T-helper 1 cell treated with Interleukin-12 subunit alpha and Interleukin-12 subunit beta and Interleukin-4 antibody, amounts not matched to agents 30 μg/mL and 1 μg/mL, for 36 hours (primary cell): ENCODE measurements around the gene PAXX.

ENCODE experiments used
- H3K27ac Mint-ChIP-seq: one replicate; pipeline ENCODE4 v1.8.0; 2021; ENCODE audit warnings: mild to moderate bottlenecking, mixed read lengths
- H3K27me3 Mint-ChIP-seq: one replicate; pipeline ENCODE4 v1.8.0; 2021; ENCODE audit warnings: low read depth, mixed read lengths
- H3K36me3 Mint-ChIP-seq: one replicate; pipeline ENCODE4 v1.8.0; 2021; ENCODE audit warnings: low read depth, mixed read lengths
- H3K4me1 Mint-ChIP-seq: one replicate; pipeline ENCODE4 v1.8.0; 2021; ENCODE audit warnings: low read depth, mixed read lengths
- H3K4me3 Mint-ChIP-seq: one replicate; pipeline ENCODE4 v1.8.0; 2021; ENCODE audit warnings: mild to moderate bottlenecking, moderate library complexity, mixed read lengths
- H3K9me3 Mint-ChIP-seq: one replicate; pipeline ENCODE4 v1.8.0; 2021; ENCODE audit warnings: mixed read lengths

PAXX gene

DNA sequence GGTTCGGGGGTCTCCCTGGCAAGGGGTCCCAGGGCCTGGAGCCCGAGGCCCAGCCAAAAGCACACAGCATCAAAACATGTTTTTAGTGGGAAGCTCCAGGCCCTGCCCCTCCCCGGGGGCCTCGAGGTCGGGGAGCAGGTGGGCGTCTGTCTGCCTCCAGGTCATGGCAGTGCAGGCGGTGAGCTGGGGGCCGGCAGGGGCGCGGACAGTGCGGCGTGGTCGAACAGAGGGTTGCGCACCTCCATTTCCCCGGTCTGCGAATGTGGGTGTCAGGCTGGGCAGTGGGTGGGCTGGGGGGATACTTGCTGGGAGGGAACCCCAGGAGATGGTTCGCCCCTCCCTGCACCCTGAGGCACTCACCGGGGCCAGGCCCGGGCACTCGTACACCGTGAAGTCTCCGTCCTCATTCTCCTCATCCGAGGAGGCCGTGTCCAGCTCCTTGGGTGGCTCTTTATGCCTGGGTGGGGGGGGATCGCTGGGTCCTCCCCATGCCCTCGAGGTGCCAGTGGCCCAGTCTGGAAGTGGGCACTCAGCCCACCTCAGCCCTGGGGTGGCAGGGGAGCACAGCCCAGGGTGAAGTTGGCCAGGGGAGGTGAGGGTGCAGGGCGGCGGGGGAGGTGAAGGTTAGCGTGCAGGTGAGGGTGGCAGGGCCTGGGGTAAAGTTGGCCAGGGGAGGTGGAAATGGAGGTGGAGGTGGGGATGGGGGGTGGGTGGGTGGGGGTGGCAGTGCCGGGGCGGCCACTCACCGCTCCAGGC lies 47.6 kb downstream of the PAXX start:
- Mint-ChIP-seq H3K4me3 (no peak overlapping the region), H3K4me1 (peaks cover 5% of the 10 kb centered on the region), H3K9me3 (no peaks in the 10 kb centered on the region), H3K27me3 (peaks cover 4% of the 10 kb centered on the region), H3K27ac (no peak overlapping the region), H3K36me3 (no peaks in the 10 kb centered on the region)

DNA sequence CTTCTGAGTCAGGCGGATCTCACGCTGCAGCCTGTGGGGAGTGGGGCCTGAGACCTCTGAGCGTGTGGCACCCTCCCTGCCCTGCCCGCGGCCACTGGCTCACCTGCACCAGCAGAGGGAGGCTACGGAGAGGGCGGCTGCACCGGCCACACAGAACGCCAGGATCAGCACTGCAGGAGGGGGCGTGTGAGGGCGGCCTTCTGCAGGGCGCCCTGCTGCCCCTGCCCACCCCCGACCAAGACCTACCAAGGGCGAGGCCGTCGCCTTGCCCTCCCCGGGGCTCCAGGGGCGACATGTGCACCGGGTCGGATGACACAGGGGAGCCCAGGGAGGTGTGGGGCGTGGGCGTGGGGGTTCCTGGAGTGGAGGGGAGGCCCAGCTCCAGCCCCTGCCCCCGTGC lies 48.3 kb downstream of the PAXX start:
- Mint-ChIP-seq H3K27ac (no peak overlapping the region), H3K36me3 (no peaks in the 10 kb centered on the region), H3K27me3 (peaks cover 8% of the 10 kb centered on the region), H3K4me3 (no peak overlapping the region), H3K9me3 (no peaks in the 10 kb centered on the region), H3K4me1 (peaks cover 3% of the 10 kb centered on the region)

DNA sequence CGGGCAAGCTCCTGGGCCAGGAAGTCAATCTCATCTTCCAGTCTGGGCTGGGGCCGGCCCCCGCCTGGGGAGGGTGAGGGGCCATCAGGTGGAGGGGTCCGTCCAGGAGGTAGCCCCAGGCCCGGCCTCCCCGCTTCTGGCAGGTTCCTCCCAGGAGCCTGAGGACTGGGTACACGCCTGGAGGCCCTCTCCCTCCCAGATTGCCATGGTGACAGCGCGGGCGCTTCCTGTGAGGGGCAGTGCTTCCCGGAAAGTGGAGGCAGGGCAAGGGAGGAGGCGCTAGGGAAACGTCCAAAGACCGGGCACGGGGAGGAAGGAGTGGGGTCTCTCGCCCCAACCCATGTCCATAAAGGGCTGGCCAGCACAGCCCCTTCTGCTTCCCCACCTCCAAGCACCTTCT lies 48.9 kb downstream of the PAXX start:
- H3K4me3 Mint-ChIP-seq = no peak overlapping the region
- no peak overlapping the region for H3K27ac Mint-ChIP-seq
- H3K36me3 Mint-ChIP-seq = no peaks in the 10 kb centered on the region
- peaks cover 8% of the 10 kb centered on the region for H3K27me3 Mint-ChIP-seq
- no peaks in the 10 kb centered on the region for H3K9me3 Mint-ChIP-seq
- peaks cover 3% of the 10 kb centered on the region for H3K4me1 Mint-ChIP-seq

DNA sequence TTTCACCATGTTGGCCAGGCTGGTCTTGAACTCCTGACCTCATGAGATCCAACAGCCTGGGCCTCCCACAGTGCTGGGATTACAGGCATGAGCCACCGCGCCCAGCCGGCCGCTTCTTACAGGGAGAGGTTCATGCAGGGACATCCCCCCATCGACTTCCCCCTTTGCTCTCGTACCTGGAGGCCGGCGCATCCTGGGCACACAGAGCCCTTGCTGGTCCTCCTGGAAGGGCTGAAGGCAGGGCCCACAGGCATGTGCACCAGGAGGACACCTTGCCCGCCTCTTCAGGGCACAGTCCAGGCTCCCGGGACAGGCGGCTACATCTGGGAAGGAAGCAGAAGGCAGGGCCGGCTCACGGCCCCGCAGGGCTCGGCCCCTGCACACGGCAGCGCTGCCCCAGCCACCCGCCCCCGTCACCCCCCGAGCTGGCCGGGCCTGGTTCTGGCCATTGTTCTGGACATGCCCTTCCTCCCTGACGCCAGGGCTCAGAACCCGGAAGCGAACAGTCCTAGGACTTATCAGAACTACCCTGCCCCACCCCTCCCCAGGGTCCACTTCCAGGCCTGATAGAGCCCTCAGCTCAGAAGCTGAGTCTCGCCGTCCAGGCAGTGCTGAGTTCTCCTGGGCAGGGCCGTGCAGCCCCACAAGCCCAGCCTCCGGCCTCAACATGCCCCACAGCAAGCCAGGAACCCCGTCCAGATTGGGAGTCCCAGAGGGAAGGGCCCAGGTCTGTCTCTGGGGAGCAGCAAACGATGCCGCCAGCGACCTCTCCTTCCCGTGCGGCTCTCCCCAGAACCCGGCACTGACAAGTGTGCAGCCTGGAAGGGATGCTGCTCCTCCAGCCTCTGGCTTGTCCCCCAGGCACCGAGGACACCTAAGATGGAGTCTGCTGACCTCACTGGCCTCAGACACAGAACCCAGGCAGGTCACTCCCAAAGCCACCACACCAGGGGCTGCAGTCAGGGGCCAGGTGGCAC lies 50.8 kb downstream of the PAXX start:
- H3K36me3 Mint-ChIP-seq = no peaks in the 10 kb centered on the region
- H3K4me3 Mint-ChIP-seq = no peak overlapping the region
- no peak overlapping the region for H3K27ac Mint-ChIP-seq
- peaks cover 22% of the 10 kb centered on the region for H3K27me3 Mint-ChIP-seq
- peaks cover 3% of the 10 kb centered on the region for H3K4me1 Mint-ChIP-seq
- no peaks in the 10 kb centered on the region for H3K9me3 Mint-ChIP-seq
